Activated CD4-positive, CD25-positive, alpha-beta regulatory T cell (primary cell): ENCODE data around the gene KCNT2.
"Not testable (repeated sequence)": the region's sequence is repeated elsewhere in the genome, so short reads cannot be mapped to it uniquely, and the experiment has no call there.

ENCODE experiments used
- DNase-seq, 4 experiments: peaks; one replicate each; lab custom pipeline; 2025; lab: John Stamatoyannopoulos, UW

Gene KCNT2

GRCh38 chr1:196608390-196609369, at the start of gene KCNT2:
Gene KCNT2 (minus strand): TSS chr1:196608440. CDS start chr1:196608309, 131 bp downstream.
- no peak for DNase-seq

DNA sequence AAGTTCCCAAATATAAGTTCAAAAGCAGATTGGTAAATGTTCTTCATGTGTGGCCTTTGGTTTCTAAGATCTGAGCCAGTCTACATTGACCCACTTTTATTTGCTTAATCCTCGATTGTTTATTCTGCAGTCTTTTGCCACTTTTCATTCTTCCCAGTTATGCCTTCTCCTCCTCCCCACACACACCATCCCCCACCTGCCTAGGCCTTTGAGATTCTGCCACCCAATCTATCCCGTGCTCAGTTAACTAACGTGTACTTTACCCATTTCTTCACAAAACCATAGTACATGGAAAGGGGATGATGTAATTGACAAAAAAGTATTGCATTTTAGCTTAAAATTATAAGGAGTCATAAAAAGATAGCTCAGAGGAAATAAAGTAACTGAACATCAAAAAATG, 47.3 kb upstream of the KCNT2 start:
- no peak for DNase-seq

DNA sequence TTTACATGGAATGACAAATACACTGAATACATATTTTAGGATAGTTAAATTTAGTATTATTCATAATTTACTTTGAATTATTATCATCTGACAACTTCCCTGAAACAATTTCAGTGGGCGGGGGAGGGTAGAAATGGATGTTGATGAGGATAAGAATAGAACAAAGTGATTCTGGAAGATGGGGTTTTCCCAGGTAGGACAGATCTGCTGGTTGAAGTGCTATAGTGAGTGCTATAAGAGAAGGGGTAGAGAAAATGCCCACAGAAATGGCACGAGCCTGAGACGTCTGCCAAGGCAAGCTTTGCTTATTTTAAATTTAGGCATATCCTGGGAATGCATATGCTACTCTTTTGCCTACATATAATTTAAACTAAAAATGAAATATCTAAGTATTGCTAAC, 46.8 kb upstream of the KCNT2 start:
- DNase-seq, result no peak

DNA sequence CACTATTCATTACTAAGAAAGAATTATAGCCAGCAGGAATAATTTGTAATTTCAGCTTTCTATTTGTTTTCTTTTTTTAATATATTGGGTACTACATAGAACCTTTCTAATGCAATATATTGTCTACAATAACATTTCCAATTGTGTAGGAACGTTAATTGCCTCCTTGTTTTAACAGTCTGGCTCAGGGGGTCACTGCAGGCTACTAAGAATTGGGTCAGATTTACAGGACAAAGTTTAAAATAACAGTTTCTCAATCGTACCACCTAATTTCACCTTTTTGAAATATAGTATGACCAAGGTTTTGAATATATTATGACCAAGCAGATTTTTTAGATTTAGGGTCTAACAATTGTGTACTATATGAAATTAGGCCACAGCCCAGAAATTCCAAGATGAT, 46.0 kb upstream of the KCNT2 start:
- DNase-seq, result no peak

DNA sequence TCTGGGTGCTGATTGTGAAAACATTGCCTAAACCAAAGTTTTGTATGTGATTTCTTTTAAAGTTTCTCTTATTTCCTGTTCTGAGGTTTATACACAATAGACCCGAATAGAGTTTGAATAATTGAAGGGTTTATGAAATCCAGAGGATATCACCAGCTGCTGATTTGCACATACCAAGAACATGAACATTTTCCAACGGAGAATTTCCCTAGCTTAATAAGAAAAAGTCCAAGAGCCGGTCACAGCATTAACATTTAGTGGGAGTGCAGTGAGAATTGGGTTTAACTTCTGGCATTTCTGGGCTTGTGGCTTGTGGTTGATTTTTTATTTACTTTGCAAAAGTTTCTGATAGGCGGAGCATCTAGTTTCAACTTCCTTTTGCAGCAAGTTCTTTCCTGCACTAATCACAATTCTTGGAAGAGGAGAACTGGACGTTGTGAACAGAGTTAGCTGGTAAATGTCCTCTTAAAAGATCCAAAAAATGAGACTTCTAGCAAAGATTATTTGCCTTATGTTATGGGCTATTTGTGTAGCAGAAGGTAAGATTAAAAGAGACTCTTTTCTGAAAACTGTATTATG, 43.5 kb upstream of the KCNT2 start, which contains the start of gene CFH:
TSS of gene CFH (plus strand) at position 407 of the 579 bp plus-strand sequence. CDS start at position 482, 75 bp downstream.
- DNase-seq, result no peak

- DNase-seq, result no peak
Observed at GRCh38 chr1:196651079-196651478, 42.8 kb upstream of the KCNT2 start.

- no peak for DNase-seq
Observed at GRCh38 chr1:196650403-196650802, 42.2 kb upstream of the KCNT2 start.

DNA sequence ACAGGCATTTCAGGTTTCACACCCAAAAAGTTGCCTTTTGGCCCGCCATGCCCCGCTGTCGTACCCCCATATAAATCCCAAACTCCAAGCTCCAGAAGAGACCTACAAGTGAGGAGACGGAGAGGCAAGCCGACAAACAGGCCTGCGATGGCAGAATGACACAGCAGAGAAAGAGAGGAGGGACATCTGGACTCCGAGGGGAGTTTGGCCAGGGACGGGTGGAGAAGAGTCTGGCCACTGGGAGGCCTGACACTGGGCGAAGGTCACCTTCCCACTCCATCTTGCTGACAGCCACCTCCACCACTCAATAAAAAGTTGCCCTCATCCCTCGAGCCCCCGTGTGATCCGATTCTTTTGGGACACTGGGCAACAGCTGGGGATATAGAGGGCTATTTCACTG, 41.8 kb upstream of the KCNT2 start:
- DNase-seq, result no peak

DNA sequence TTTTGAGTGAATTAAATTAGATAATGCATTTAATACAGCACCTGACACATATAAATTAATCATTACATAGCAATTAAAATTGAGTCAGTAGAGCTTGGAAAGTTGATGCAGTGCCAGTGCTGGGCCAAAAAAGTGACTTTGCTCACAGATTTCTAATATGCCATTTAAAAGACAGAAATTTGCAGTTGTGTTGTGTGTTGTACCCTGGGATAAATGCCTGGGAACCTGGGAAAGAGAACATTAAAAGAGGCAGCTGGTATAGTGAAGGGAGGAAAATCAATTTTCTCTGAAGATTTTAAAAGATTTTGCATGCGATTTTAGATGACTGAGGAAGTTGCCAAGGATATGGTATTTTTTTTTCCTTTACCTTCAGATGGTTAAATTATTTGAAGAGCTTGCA, 32.7 kb upstream of the KCNT2 start:
- DNase-seq, result no peak

DNA sequence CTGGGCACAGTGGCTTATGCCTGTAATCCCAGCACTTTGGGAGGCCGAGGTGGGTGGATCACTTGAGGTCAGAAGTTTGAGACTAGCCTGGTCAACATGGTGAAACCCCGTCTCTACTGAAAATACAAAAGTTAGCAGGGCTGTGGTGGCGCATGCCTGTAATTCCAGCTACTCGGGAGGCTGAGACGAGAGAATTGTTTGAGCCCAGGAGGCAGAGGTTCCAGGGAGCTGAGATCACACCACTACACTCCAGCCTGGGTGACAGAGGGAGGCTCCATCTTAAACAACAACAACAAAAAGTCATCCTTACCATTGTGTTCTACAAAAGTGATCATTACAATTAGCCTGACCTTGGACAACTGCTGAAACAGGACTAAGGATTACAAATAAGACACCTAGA, 31.1 kb upstream of the KCNT2 start:
- DNase-seq, result not testable (repeated sequence)

DNA sequence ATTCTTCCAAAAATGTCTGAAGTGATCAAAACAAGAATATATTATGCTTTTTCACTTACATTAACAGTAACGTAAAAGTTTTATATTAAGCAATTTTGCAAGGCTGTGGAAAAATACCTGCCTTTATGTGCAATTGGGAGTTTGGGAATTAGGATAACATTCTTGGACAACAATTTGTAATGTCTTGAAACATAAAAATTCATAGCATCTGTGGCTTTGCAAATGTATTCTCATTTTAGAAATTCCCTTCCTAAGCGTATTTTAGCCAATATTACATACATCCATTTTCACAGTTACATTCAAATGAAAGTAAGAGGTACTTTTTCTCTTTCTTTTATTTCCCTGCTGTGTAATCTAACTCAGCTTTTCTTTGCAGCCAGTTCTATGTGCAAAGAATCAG, 30.2 kb upstream of the KCNT2 start:
- DNase-seq, result no peak

GRCh38 chr1:196637606-196638005, 29.4 kb upstream of the KCNT2 start:
- DNase-seq, result no peak

DNA sequence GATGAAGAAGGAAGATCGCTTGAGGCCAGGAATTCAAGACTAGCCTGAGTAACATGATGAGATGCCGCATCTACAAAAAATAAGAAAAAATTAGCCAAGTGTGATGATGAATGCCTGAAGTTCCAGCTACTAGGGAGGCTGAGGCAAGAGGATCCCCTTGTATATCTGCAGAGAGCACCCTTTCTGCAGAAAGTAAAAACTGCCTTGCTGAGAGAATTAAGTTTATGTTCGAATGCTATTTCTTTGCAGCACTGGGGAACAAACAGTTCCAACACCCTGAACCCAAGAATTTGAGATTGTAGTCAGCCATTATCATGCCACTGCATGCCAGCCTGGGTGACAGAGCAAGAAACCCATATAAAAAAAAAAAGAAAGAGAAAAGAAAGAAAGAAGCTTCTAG, 20.6 kb upstream of the KCNT2 start:
- DNase-seq, result no peak

DNA sequence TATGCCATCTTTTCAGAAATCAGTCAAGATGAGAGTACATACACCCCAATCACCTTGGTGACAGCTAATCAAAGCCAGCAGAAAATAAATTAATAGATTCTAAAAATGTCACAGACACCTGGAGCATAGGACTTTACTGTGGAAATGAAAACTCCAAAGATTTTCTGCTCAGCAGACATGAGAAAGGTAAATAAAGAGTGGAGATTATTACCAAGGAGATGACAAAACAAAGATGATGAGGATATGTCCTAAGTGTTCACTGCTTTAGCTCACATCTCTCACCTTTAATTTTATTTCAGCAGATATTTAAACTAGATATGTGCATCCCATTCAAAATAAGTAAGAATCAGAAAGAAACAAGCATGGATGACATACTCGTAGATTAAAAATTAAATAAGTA, 14.8 kb upstream of the KCNT2 start:
- DNase-seq, result no peak

- no peak for DNase-seq
Observed at GRCh38 chr1:196619721-196620120, 11.5 kb upstream of the KCNT2 start.

- no peak for DNase-seq
Observed at GRCh38 chr1:196611873-196612272, 3.6 kb upstream of the KCNT2 start.

GRCh38 chr1:196609370-196609737, 1.1 kb upstream of the KCNT2 start:
- DNase-seq, result no peak

DNA sequence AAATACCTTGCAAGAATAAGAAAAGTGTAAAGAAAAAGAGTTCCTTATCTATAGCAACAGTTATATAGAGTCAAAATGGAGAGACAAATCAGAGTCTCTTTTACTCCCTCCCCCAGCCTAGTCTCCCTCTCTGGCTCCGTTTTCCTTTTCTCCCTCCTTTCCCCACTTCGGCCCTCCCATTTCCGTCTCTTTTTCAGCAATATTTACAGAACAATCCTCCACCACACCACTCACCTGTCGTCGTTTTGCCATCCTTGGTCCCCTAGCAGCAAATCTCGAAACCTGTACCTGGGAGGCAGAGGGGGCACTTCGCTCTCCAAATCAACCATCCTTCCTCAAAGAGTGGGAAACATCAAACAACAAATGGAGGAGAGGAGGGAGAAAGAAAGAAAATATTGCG, 259 bp downstream of the KCNT2 start:
- DNase-seq, result no peak

- no peak for DNase-seq
Observed at GRCh38 chr1:196603651-196604050, 4.6 kb downstream of the KCNT2 start.

- no peak for DNase-seq
Observed at GRCh38 chr1:196598942-196599748, 9.1 kb downstream of the KCNT2 start.

GRCh38 chr1:196594700-196595099, 13.5 kb downstream of the KCNT2 start:
- no peak for DNase-seq

DNA sequence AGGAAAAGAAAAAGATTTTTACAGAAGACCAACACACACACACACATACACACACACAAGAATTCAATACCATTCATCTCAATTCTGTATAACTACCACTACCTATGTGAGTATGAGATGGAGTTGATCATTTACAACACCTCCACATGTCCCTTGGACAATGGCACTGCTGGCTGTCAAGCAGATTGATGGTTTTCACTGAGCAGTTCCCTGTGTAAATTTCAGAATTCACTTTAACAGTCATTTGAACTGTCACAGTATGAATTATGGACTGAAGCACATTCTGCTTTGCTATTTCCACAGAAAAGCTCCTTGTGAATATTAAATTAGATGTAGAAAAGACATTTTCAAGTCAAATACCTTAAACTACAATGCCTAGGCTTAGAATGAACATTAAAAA, 14.3 kb downstream of the KCNT2 start:
- no peak for DNase-seq

GRCh38 chr1:196590959-196591358, 17.3 kb downstream of the KCNT2 start:
- DNase-seq, result no peak
